HepG2 (cell line): ENCODE results near the gene TBCB. TPM values are rescaled to one million over a fixed set of nuclear protein-coding genes. Genes with fewer than 3 reads are reported as not detected.

Source experiments
- ARHGAP35 ChIP-seq: sonication (generic); formaldehyde crosslinking; IDR thresholded peaks from 2 replicates; pipeline ENCODE4 v1.9.0; 2022; ENCODE audit warnings: mild to moderate bottlenecking, inconsistent platforms, moderate library complexity, missing genetic modification reagents, borderline replicate concordance
- ARID4A ChIP-seq: sonication (generic); formaldehyde crosslinking; IDR thresholded peaks from 2 replicates; pipeline ENCODE4 v1.5.0; 2020; ENCODE audit warnings: mild to moderate bottlenecking, missing genetic modification reagents, borderline replicate concordance
- ATF2 ChIP-seq: sonication (generic); formaldehyde crosslinking; IDR thresholded peaks from 2 replicates; pipeline ENCODE4 v1.4.0; 2020; ENCODE audit warnings: missing genetic modification reagents
- BRD4 ChIP-seq: sonication (generic); formaldehyde crosslinking; IDR thresholded peaks from 2 replicates; pipeline ENCODE4 v1.4.0; 2020; ENCODE audit warnings: missing genetic modification reagents
- DMTF1 ChIP-seq: sonication (generic); formaldehyde crosslinking; IDR thresholded peaks from 2 replicates; pipeline ENCODE4 v1.4.0; 2020; ENCODE audit warnings: mild to moderate bottlenecking, missing genetic modification reagents
- FOXK1 ChIP-seq: sonication (generic); formaldehyde crosslinking; IDR thresholded peaks from 2 replicates; pipeline ENCODE4 v1.4.0; 2020; ENCODE audit warnings: low read depth, missing genetic modification reagents, borderline replicate concordance
- GABPA ChIP-seq, 2 experiments: IDR thresholded peaks; 2 replicates each; pipeline ENCODE4 v1.6.1; 2011 to 2016; ENCODE audit warnings: low read depth in 2 of 2, low read length in 1 of 2, missing biosample characterization in 1 of 2, missing genetic modification characterization in 1 of 2
- GATA4 ChIP-seq: sonication (generic); IDR thresholded peaks from 2 replicates; pipeline ENCODE4 v1.6.1; 2016; ENCODE audit warnings: antibody characterized with exemption, low read depth, borderline replicate concordance
- GRHL1 ChIP-seq: sonication (generic); formaldehyde crosslinking; conservative IDR thresholded peaks from 2 replicates; pipeline ENCODE4 v1.8.0; 2022; ENCODE audit warnings: missing genetic modification reagents
- MED1 ChIP-seq: sonication (generic); formaldehyde crosslinking; IDR thresholded peaks from 2 replicates; pipeline ENCODE4 v1.4.0; 2020; ENCODE audit warnings: missing genetic modification reagents
- PHF20 ChIP-seq: sonication (generic); formaldehyde crosslinking; IDR thresholded peaks from 2 replicates; pipeline ENCODE4 v1.5.0; 2020; ENCODE audit warnings: mild to moderate bottlenecking, missing genetic modification reagents
- SNRNP70 ChIP-seq: fragments of 200-400 bp; formaldehyde crosslinking; IDR thresholded peaks from 2 replicates; pipeline ENCODE4 v1.6.1; 2017; ENCODE audit warnings: mild to moderate bottlenecking, low read depth, low read length, moderate library complexity
- ZNF230 ChIP-seq: sonication (generic); formaldehyde crosslinking; IDR thresholded peaks from 2 replicates; pipeline ENCODE4 v1.4.0; 2020; ENCODE audit warnings: mild to moderate bottlenecking, missing genetic modification reagents
- ZNF431 ChIP-seq: sonication (generic); formaldehyde crosslinking; IDR thresholded peaks from 2 replicates; pipeline ENCODE4 v1.9.0; 2022; ENCODE audit warnings: missing genetic modification reagents, low read depth, mild to moderate bottlenecking, borderline replicate concordance
- ZNF547 ChIP-seq: sonication (generic); formaldehyde crosslinking; IDR thresholded peaks from 2 replicates; pipeline ENCODE4 v1.5.1; 2020; ENCODE audit warnings: mild to moderate bottlenecking, missing genetic modification reagents
- ZNF792 ChIP-seq: IDR thresholded peaks from 2 replicates; pipeline ENCODE4 v1.6.1; 2016
- ZSCAN25 ChIP-seq: sonication (generic); formaldehyde crosslinking; IDR thresholded peaks from 2 replicates; pipeline ENCODE4 v1.8.0; 2022; ENCODE audit warnings: mild to moderate bottlenecking, missing genetic modification reagents
- ZSCAN31 ChIP-seq: sonication (generic); formaldehyde crosslinking; IDR thresholded peaks from 2 replicates; pipeline ENCODE4 v1.5.0; 2020; ENCODE audit warnings: low read depth, mild to moderate bottlenecking, missing genetic modification reagents
- polyA plus RNA-seq, 8 experiments: library from polyadenylated mRNA; depleted of rRNA in 3 of 8; stranded (reverse) in 7 of 8; unstranded in 1 of 8; fragments of >200 nt; fragmentation: Illumina TruSeq in 4 of 8; extraction: Trizol in 4 of 8; gene quantifications; 2 replicates each; pipeline versions ENCODE4 v1.2.1 to v1.2.3, GENCODE V29; 2011 to 2016; ENCODE audit warnings: low read depth in 4 of 8, missing spikeins in 1 of 8, mixed read lengths in 1 of 8; ENCODE audit not compliant: insufficient read depth in 1 of 8
- total RNA-seq, 5 experiments: library from RNA; depleted of rRNA; stranded (reverse); fragments of >200 nt; fragmentation: Illumina TruSeq; extraction: Trizol; gene quantifications; 2 replicates each; pipeline ENCODE4 v1.2.3, GENCODE V29; 2016; ENCODE audit warnings: low read depth in 1 of 5

The TBCB gene
- total and polyA plus RNA-seq, 2 of the 13 experiments (the other 11 are each of a cell fraction or from before 2014, with no cell fraction given): 271 to 276 TPM

GRCh38 chr19:36139473-36140303, 24.4 kb downstream of the TBCB start, which contains the start of gene CAPNS1 (continued):
- TF ChIP-seq ZNF792 (CRISPR knock-in tag): peak; percentile 72; the same call in 1 of the 2 replicates
- 0 out of 2 replicates have a peak, but pooled peaks have one; percentile 56 for TF ChIP-seq ZNF431 (CRISPR knock-in tag)
- no peak for TF ChIP-seq GATA4
- no peak for TF ChIP-seq SNRNP70
- TF ChIP-seq ZSCAN25 (CRISPR knock-in tag): peak; percentile 57; the same call in 1 of the 2 replicates
- TF ChIP-seq ZNF230 (CRISPR knock-in tag): 0 out of 2 replicates have a peak, but pooled peaks have one; percentile 12
- peak; percentile 38 for TF ChIP-seq GABPA (IDR thresholded peaks at IDR 0.05; ENCODE audit: low read depth, low read length)
- TF ChIP-seq GABPA (CRISPR knock-in tag; IDR thresholded peaks at IDR 0.05; ENCODE audit: low read depth): peak; percentile 56; the same call in 1 of the 2 replicates
- peak; percentile 90 for TF ChIP-seq ARID4A (CRISPR knock-in tag)
- TF ChIP-seq ATF2: 0 out of 2 replicates have a peak, but pooled peaks have one; percentile 64
- TF ChIP-seq ZNF547 (CRISPR knock-in tag): 0 out of 2 replicates have a peak, but pooled peaks have one; percentile 56
- peak; percentile 43; the same call in 1 of the 2 replicates for TF ChIP-seq PHF20 (CRISPR knock-in tag)
- peak; percentile 82 for TF ChIP-seq MED1 (CRISPR knock-in tag)
- TF ChIP-seq DMTF1 (CRISPR knock-in tag): no peak
- peak; percentile 10; the same call in 1 of the 2 replicates for TF ChIP-seq ARHGAP35
- TF ChIP-seq BRD4 (CRISPR knock-in tag): no peak; the same call in 1 of the 2 replicates
- TF ChIP-seq ZSCAN31: no peak; the same call in 1 of the 2 replicates
- peak; percentile 72; the same call in 1 of the 2 replicates for TF ChIP-seq FOXK1 (CRISPR knock-in tag)
- no peak for TF ChIP-seq GRHL1
